Panc1 (cell line): ENCODE results near the gene CHST11. TPM values are rescaled to one million over a fixed set of nuclear protein-coding genes. Genes with fewer than 3 reads are reported as not detected.

ENCODE experiments used
- ATAC-seq: fragments of 200-7000 bp; cut with Tn5 transposase; 2 replicates; pipeline ENCODE4 v1.9.1; 2020; ENCODE audit warnings: mild to moderate bottlenecking, moderate library complexity
- BruUV-seq: library from RNA; stranded (reverse); fragments of 400-500 nt; replicated peaks from 2 replicates; lab custom pipeline; 2021; lab: Mats Ljungman, UMichigan
- CTCF ChIA-PET: fragments of 300-600 bp; sonication (Branson Sonifier 250); formaldehyde crosslinking; loops from one replicate; lab custom pipeline; 2022; ENCODE audit warnings: antibody characterized with exemption; lab: Charles Lee
- POLR2A ChIA-PET: fragments of 300-600 bp; sonication (Branson Sonifier 250); formaldehyde crosslinking; loops from one replicate; lab custom pipeline; 2022; ENCODE audit warnings: antibody characterized with exemption; lab: Charles Lee
- DNase-seq: peaks from one replicate; pipeline ENCODE4 v3.0.0-alpha.2; 2010; ENCODE audit warnings: low read depth, low spot score
- H3K27ac ChIP-seq: 2 replicates; pipeline ENCODE4 v1.5.1; 2011; ENCODE audit warnings: mild to moderate bottlenecking, low read length, inconsistent platforms
- H3K27me3 ChIP-seq: fragments of 200-500 bp; sonication (Bioruptor generic); 2 replicates; pipeline ENCODE4 v1.6.0; 2014; ENCODE audit warnings: low read length, inconsistent platforms; ENCODE audit not compliant: control insufficient read depth, insufficient read depth
- H3K36me3 ChIP-seq: fragments of 200-500 bp; sonication (Bioruptor generic); 2 replicates; pipeline ENCODE4 v1.5.1; 2014; ENCODE audit warnings: inconsistent platforms, mild to moderate bottlenecking, low read length, moderate library complexity; ENCODE audit not compliant: control insufficient read depth, insufficient read depth
- H3K4me1 ChIP-seq: 2 replicates; pipeline ENCODE4 v1.5.1; 2011; ENCODE audit warnings: inconsistent platforms, mild to moderate bottlenecking, low read length, moderate library complexity; ENCODE audit not compliant: control insufficient read depth, insufficient read depth
- H3K4me3 ChIP-seq, 2 experiments: 2 replicates each; pipeline ENCODE4 v1.5.1; 2011 to 2012; ENCODE audit warnings: low read depth in 2 of 2, low read length in 2 of 2, mild to moderate bottlenecking in 2 of 2, inconsistent platforms in 1 of 2, moderate library complexity in 1 of 2
- H3K9me3 ChIP-seq: fragments of 200-500 bp; sonication (Bioruptor generic); 2 replicates; pipeline ENCODE4 v1.5.1; 2014; ENCODE audit warnings: low read depth, mild to moderate bottlenecking, inconsistent platforms, low read length, moderate library complexity; ENCODE audit not compliant: control insufficient read depth, insufficient read depth
- CTCF ChIP-seq: fragments of 450-650 bp; IDR thresholded peaks from 2 replicates; pipeline ENCODE4 v1.5.1; 2017; ENCODE audit warnings: mild to moderate bottlenecking
- POLR2AphosphoS5 ChIP-seq: IDR thresholded peaks from 2 replicates; pipeline ENCODE4 v1.6.1; 2012; ENCODE audit warnings: mild to moderate bottlenecking, low read depth, low read length, moderate library complexity
- REST ChIP-seq, 2 experiments: IDR thresholded peaks; 2 replicates each; pipeline ENCODE4 v1.6.1; 2011 to 2012; ENCODE audit warnings: low read depth in 2 of 2, control low read depth in 1 of 2, low read length in 1 of 2, mild to moderate bottlenecking in 1 of 2, moderate library complexity in 1 of 2; ENCODE audit not compliant: insufficient read depth in 1 of 2
- SIN3A ChIP-seq: IDR thresholded peaks from 2 replicates; pipeline ENCODE4 v1.6.1; 2012; ENCODE audit warnings: low read depth, mild to moderate bottlenecking, low read length, moderate library complexity, borderline replicate concordance; ENCODE audit not compliant: insufficient read depth
- TCF7L2 ChIP-seq: IDR thresholded peaks from 2 replicates; pipeline ENCODE4 v1.6.1; 2011; ENCODE audit warnings: mild to moderate bottlenecking, low read depth, low read length, inconsistent platforms
- in situ Hi-C: cut with HindIII; loops from 2 replicates; pipeline ENCODE4 v1.10.0; 2016; ENCODE audit warnings: low sequenced_read_pairs, low pct_unique_long_range_greater_than_20kb
- intact Hi-C: fragments of 100-400 bp; cut with micrococcal nuclease; formaldehyde crosslinking; loops from one replicate; pipeline ENCODE4 v1.10.0; 2022; ENCODE audit not compliant: unreplicated experiment
- total RNA-seq: library from RNA; stranded (reverse); gene quantifications from one replicate; pipeline ENCODE4 v1.2.1, GENCODE V29; 2021; ENCODE audit not compliant: unreplicated experiment

CHST11 gene
- total RNA-seq, 1 experiment from 2014 or later = 11.4 TPM

GRCh38 chr12:104673294-104673693 lies 216.5 kb downstream of the CHST11 start:
- no peak for ATAC-seq
- no peak for TF ChIP-seq POLR2AphosphoS5
- no peak for TF ChIP-seq CTCF
- no peak for TF ChIP-seq REST (IDR thresholded peaks at IDR 0.05; ENCODE audit: insufficient read depth in 1 of 2, low read depth in 2 of 2, low read length in 1 of 2)
- no peak for TF ChIP-seq SIN3A
- TF ChIP-seq TCF7L2 = no peak
- no TSS peak for BruUV-seq
- Histone ChIP-seq H3K27ac (no peak overlapping the region), H3K9me3 (no peaks in the 10 kb centered on the region), H3K4me3 (no peak overlapping the region), H3K36me3 (no peaks in the 10 kb centered on the region), H3K27me3 (no peaks in the 10 kb centered on the region), H3K4me1 (peaks cover 22% of the 10 kb centered on the region)
- no peak for DNase-seq
- intact Hi-C loops = no loop called here
- ChIA-PET CTCF (no interaction called here), POLR2A (interaction anchor here (0.6 kb wide), 1 partner anchor 28 kb away, joined by 7 read pairs; no protein-coding TSS in a partner anchor)
- in situ Hi-C loops = no loop called here

GRCh38 chr12:104673696-104674482 lies 217.1 kb downstream of the CHST11 start:
- Histone ChIP-seq H3K9me3 (no peaks in the 10 kb centered on the region), H3K36me3 (no peaks in the 10 kb centered on the region), H3K4me1 (peaks cover 22% of the 10 kb centered on the region), H3K4me3 (no peak overlapping the region), H3K27me3 (no peaks in the 10 kb centered on the region), H3K27ac (no peak overlapping the region)
- no peak for ATAC-seq
- ChIA-PET POLR2A (interaction anchor here (0.6 kb wide), 1 partner anchor 28 kb away, joined by 7 read pairs; no protein-coding TSS in a partner anchor), CTCF (no interaction called here)
- no peak for DNase-seq
- in situ Hi-C loops = no loop called here
- BruUV-seq = no TSS peak
- TF ChIP-seq POLR2AphosphoS5 = no peak
- TF ChIP-seq SIN3A = no peak
- TF ChIP-seq CTCF = no peak
- no peak for TF ChIP-seq REST (IDR thresholded peaks at IDR 0.05; ENCODE audit: insufficient read depth in 1 of 2, low read depth in 2 of 2, low read length in 1 of 2)
- TF ChIP-seq TCF7L2 = no peak
- intact Hi-C loops = no loop called here
